Measurements from ENCODE around the gene SPG11.
"Not testable (repeated sequence)": the region's sequence is repeated elsewhere in the genome, so short reads cannot be mapped to it uniquely, and the experiment has no call there.

The SPG11 gene

GRCh38 chr15:44663410-44664308, at the start of gene SPG11:
TSS of gene SPG11 (minus strand) at chr15:44663662. CDS start at chr15:44663647, 15 bp downstream.
- peak; percentile 48 for DNase-seq (ENCODE audit: low spot score)

- DNase-seq (ENCODE audit: low spot score), result no peak
Measured at GRCh38 chr15:44712346-44713005, 49.0 kb upstream of the SPG11 start.

GRCh38 chr15:44711743-44712345, 48.4 kb upstream of the SPG11 start:
- DNase-seq (ENCODE audit: low spot score), result no peak

GRCh38 chr15:44711096-44711742, 47.8 kb upstream of the SPG11 start, which contains the start of the genes B2M and PATL2:
TSS of gene B2M (plus strand) at chr15:44711517. CDS start at chr15:44711547, 30 bp downstream.
TSS of gene PATL2 (minus strand) at chr15:44711323. CDS start at chr15:44676490, 34,833 bp downstream.
- DNase-seq (ENCODE audit: low spot score), result peak; percentile 53

GRCh38 chr15:44710236-44711095, 47.0 kb upstream of the SPG11 start:
- no peak for DNase-seq (ENCODE audit: low spot score)

GRCh38 chr15:44706946-44707636, 43.6 kb upstream of the SPG11 start:
- DNase-seq (ENCODE audit: low spot score), result no peak

GRCh38 chr15:44706401-44706800, 42.9 kb upstream of the SPG11 start:
- DNase-seq (ENCODE audit: low spot score), result no peak

- DNase-seq (ENCODE audit: low spot score), result no peak
Measured at GRCh38 chr15:44705986-44706385, 42.5 kb upstream of the SPG11 start.

GRCh38 chr15:44700676-44701075, 37.2 kb upstream of the SPG11 start:
- DNase-seq (ENCODE audit: low spot score), result not testable (repeated sequence)

- no peak for DNase-seq (ENCODE audit: low spot score)
Measured at GRCh38 chr15:44698641-44699040, 35.2 kb upstream of the SPG11 start.

GRCh38 chr15:44697014-44697413, 33.6 kb upstream of the SPG11 start:
- no peak for DNase-seq (ENCODE audit: low spot score)

GRCh38 chr15:44695294-44695693, 31.8 kb upstream of the SPG11 start:
- no peak for DNase-seq (ENCODE audit: low spot score)

- DNase-seq (ENCODE audit: low spot score), result no peak
Measured at GRCh38 chr15:44694416-44694815, 31.0 kb upstream of the SPG11 start.

- no peak for DNase-seq (ENCODE audit: low spot score)
Measured at GRCh38 chr15:44692659-44693058, 29.2 kb upstream of the SPG11 start.

- not testable (repeated sequence) for DNase-seq (ENCODE audit: low spot score)
Measured at GRCh38 chr15:44690245-44690644, 26.8 kb upstream of the SPG11 start.

GRCh38 chr15:44689318-44689717, 25.9 kb upstream of the SPG11 start:
- not testable (repeated sequence) for DNase-seq (ENCODE audit: low spot score)

- not testable (repeated sequence) for DNase-seq (ENCODE audit: low spot score)
Measured at GRCh38 chr15:44682809-44683682, 19.6 kb upstream of the SPG11 start.

- DNase-seq (ENCODE audit: low spot score), result no peak
Measured at GRCh38 chr15:44682211-44682610, 18.7 kb upstream of the SPG11 start.

GRCh38 chr15:44676676-44677075, 13.2 kb upstream of the SPG11 start:
- DNase-seq (ENCODE audit: low spot score), result no peak
